ENCODE measurements around the gene C5AR2.
"Not testable (repeated sequence)": the region's sequence is repeated elsewhere in the genome, so short reads cannot be mapped to it uniquely, and the experiment has no call there.

The C5AR2 gene

DNA sequence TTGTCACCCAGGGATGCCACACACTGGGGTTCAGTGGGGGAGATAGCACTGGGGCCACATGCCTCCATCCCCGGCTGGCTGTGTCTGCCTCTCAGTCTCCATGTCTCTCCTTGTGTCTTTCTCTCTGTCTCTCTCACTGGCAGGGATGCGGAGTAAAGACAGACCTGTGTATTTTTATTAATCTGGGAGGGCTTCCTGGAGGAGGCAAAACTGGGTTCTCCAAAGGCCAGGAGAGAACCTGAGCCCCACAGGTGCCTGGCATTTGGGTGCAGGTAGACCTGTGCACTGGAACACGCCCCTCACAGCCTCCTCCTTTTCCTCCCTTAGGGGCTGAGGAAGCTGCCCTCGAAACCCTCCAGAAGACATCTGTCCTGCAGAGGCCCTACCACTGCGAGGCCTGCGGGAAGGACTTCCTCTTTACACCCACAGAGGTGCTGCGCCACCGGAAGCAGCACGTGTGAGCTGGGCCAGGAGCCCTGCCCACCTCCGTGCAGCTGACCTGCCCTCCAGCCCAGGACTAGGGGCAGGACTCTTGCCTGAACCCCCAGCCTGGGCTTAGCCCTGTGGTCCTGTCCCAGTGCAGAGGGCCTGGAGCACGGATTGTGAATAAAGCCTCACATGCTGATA is 49.8 kb downstream of the C5AR2 start:
- no peaks in the 10 kb centered on the region for H3K9me3 ChIP-seq (ENCODE audit: control insufficient read depth in 2 of 2, low read length in 2 of 2)
- no peak overlapping the region for H3K4me3 ChIP-seq (ENCODE audit: low read length in 2 of 2)
- peaks cover 27 to 37% of the 10 kb centered on the region in 2 donors for H3K36me3 ChIP-seq (ENCODE audit: control insufficient read depth in 2 of 2, insufficient read depth in 2 of 2, low read length in 2 of 2)
- no peak overlapping the region for H3K9ac ChIP-seq (ENCODE audit: low read depth in 1 of 2, low read length in 2 of 2)
- peaks cover 0 to 3% of the 10 kb centered on the region in 2 donors for H3K27me3 ChIP-seq (ENCODE audit: control insufficient read depth in 2 of 2, insufficient read depth in 2 of 2, low read length in 2 of 2)
- no peaks in the 10 kb centered on the region for H3K4me1 ChIP-seq (ENCODE audit: control insufficient read depth in 2 of 2, insufficient read depth in 2 of 2, low read length in 2 of 2)
- no peak overlapping the region for H3K27ac ChIP-seq (ENCODE audit: low read depth in 2 of 2, low read length in 2 of 2)

DNA sequence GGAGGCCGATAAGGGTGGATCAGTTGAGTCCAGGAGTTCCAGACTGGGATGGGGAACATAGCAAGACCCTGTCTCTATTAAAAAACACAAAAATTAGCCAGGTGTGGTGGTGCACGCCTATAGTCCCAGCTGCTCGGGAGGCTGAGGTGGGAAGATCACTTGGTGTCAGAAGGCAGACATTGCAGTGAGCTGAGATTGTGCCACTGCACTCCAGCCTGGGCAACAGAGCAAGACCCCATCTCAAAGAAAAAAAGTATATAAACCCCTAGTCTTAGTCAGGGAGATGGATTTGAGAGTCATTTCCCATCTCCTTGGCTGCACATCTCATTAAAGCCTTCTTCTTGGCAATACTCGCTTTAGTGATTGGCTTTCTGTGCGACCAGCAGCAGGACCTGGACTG is 51.9 kb downstream of the C5AR2 start:
- H3K36me3 ChIP-seq (ENCODE audit: control insufficient read depth in 2 of 2, insufficient read depth in 2 of 2, low read length in 2 of 2), result peaks cover 10 to 23% of the 10 kb centered on the region in 2 donors
- H3K27ac ChIP-seq (ENCODE audit: low read depth in 2 of 2, low read length in 2 of 2); H3K27me3 ChIP-seq (ENCODE audit: control insufficient read depth in 2 of 2, insufficient read depth in 2 of 2, low read length in 2 of 2); H3K9me3 ChIP-seq (ENCODE audit: control insufficient read depth in 2 of 2, low read length in 2 of 2); H3K9ac ChIP-seq (ENCODE audit: low read depth in 1 of 2, low read length in 2 of 2); H3K4me1 ChIP-seq (ENCODE audit: control insufficient read depth in 2 of 2, insufficient read depth in 2 of 2, low read length in 2 of 2); H3K4me3 ChIP-seq (ENCODE audit: low read length in 2 of 2): not testable (repeated sequence)

DNA sequence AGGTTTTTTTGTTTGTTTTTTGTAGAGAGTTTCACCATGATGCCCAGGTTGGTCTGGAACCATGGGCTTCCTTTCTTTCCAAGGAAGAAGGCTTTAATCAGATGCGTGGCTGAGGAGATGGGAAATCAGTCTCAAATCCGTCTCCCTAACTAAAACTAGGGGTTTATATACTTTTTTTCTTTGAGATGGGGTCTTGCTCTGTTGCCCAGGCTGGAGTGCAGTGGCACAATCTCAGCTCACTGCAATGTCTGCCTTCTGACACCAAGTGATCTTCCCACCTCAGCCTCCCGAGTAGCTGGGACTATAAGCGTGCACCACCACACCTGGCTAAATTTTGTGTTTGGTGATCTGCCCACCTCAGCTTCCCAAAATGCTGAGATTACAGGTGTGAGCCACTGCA is 52.6 kb downstream of the C5AR2 start:
- H3K9ac ChIP-seq (ENCODE audit: low read depth in 1 of 2, low read length in 2 of 2); H3K9me3 ChIP-seq (ENCODE audit: control insufficient read depth in 2 of 2, low read length in 2 of 2); H3K4me3 ChIP-seq (ENCODE audit: low read length in 2 of 2); H3K4me1 ChIP-seq (ENCODE audit: control insufficient read depth in 2 of 2, insufficient read depth in 2 of 2, low read length in 2 of 2); H3K27me3 ChIP-seq (ENCODE audit: control insufficient read depth in 2 of 2, insufficient read depth in 2 of 2, low read length in 2 of 2); H3K27ac ChIP-seq (ENCODE audit: low read depth in 2 of 2, low read length in 2 of 2): not testable (repeated sequence)
- H3K36me3 ChIP-seq (ENCODE audit: control insufficient read depth in 2 of 2, insufficient read depth in 2 of 2, low read length in 2 of 2), result peaks cover 10 to 20% of the 10 kb centered on the region in 2 donors

DNA sequence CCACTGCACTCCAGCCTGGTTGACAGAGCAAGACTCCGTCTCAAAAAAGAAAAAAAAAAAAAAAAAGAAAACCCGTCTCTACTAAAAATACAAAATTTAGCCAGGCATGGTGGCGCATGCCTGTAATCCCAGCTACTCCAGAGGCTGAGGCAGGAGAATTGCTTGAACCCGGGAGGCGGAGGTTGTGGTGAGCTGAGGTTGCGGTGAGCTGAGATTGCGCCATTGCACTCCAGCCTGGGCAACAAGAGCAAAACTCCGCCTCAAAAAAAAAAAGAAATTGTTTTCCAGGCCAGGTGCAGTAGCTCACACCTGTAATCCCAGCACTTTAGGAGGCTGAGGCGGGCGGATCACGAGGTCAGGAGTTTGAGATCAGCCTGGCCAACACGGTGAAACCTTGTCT is 54.6 kb downstream of the C5AR2 start:
- H3K36me3 ChIP-seq (ENCODE audit: control insufficient read depth in 2 of 2, insufficient read depth in 2 of 2, low read length in 2 of 2); H3K4me3 ChIP-seq (ENCODE audit: low read length in 2 of 2); H3K27me3 ChIP-seq (ENCODE audit: control insufficient read depth in 2 of 2, insufficient read depth in 2 of 2, low read length in 2 of 2): not testable (repeated sequence)

DNA sequence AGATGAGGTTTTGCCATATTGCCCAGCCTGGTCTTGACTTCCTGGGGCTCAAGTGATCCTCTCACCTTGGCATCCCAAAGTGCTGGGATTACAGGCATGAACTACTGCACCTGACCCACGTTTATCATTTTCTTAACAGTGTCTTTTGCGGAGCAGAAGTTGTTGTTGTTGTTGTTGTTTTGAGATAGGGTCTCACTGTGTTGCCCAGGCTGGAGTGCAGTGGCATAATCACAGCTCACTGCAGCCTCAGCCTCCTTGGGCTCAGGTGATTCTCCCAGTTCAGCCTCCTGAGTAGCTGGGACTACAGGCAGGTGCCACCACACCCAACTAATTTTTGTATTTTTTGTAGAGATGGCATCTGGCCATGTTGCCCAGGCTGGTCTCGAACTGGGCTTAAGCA is 55.6 kb downstream of the C5AR2 start:
- not testable (repeated sequence) for H3K9me3 ChIP-seq (ENCODE audit: control insufficient read depth in 2 of 2, low read length in 2 of 2); H3K4me3 ChIP-seq (ENCODE audit: low read length in 2 of 2); H3K27me3 ChIP-seq (ENCODE audit: control insufficient read depth in 2 of 2, insufficient read depth in 2 of 2, low read length in 2 of 2); H3K9ac ChIP-seq (ENCODE audit: low read depth in 1 of 2, low read length in 2 of 2); H3K36me3 ChIP-seq (ENCODE audit: control insufficient read depth in 2 of 2, insufficient read depth in 2 of 2, low read length in 2 of 2); H3K4me1 ChIP-seq (ENCODE audit: control insufficient read depth in 2 of 2, insufficient read depth in 2 of 2, low read length in 2 of 2); H3K27ac ChIP-seq (ENCODE audit: low read depth in 2 of 2, low read length in 2 of 2)

More for the DNA sequence above, 54.6 kb downstream of the C5AR2 start:
- H3K4me1 ChIP-seq (ENCODE audit: control insufficient read depth in 2 of 2, insufficient read depth in 2 of 2, low read length in 2 of 2); H3K27ac ChIP-seq (ENCODE audit: low read depth in 2 of 2, low read length in 2 of 2); H3K9me3 ChIP-seq (ENCODE audit: control insufficient read depth in 2 of 2, low read length in 2 of 2); H3K9ac ChIP-seq (ENCODE audit: low read depth in 1 of 2, low read length in 2 of 2): not testable (repeated sequence)

DNA sequence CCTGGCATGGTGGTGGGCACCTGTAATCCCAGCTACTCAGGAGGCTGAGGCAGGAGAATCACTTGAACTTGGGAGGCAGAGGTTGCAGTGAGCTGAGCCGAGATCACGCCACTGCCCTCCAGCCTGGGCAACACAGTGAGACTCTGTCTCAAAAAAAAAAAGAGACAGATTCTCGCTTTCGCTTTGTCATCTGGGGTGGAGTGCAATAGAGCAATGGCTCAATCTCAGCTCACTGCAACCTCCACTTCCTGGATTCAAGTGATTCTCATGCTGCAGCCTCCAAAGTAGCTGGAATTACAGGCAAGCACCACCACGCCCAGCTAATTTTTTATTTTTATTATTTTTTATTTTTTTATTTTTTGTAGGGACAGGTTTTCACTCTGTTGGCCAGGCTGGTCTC is 56.7 kb downstream of the C5AR2 start:
- H3K36me3 ChIP-seq (ENCODE audit: control insufficient read depth in 2 of 2, insufficient read depth in 2 of 2, low read length in 2 of 2); H3K9ac ChIP-seq (ENCODE audit: low read depth in 1 of 2, low read length in 2 of 2); H3K27me3 ChIP-seq (ENCODE audit: control insufficient read depth in 2 of 2, insufficient read depth in 2 of 2, low read length in 2 of 2); H3K9me3 ChIP-seq (ENCODE audit: control insufficient read depth in 2 of 2, low read length in 2 of 2); H3K4me3 ChIP-seq (ENCODE audit: low read length in 2 of 2); H3K27ac ChIP-seq (ENCODE audit: low read depth in 2 of 2, low read length in 2 of 2); H3K4me1 ChIP-seq (ENCODE audit: control insufficient read depth in 2 of 2, insufficient read depth in 2 of 2, low read length in 2 of 2): not testable (repeated sequence)

DNA sequence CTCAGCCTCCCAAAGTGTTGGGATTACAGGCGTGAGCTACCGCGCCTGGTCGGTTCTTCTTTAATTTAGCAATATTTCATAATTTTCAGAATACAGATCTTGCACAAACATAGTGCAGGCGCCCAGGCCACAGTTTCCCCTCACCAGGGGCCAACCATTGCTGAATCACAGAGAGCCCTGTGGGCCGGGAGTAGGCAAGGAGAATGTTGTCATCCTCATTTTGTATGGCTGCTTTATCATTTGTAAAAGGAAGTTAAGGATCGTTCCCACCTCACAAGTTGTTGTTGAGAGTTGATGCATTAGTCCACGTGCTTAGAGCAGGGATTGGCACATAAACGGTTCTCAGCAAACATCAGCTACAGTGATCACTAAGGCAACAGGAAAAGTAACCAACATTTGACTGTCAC is 57.2 kb downstream of the C5AR2 start:
- no peak overlapping the region for H3K27ac ChIP-seq (ENCODE audit: low read depth in 2 of 2, low read length in 2 of 2)

DNA sequence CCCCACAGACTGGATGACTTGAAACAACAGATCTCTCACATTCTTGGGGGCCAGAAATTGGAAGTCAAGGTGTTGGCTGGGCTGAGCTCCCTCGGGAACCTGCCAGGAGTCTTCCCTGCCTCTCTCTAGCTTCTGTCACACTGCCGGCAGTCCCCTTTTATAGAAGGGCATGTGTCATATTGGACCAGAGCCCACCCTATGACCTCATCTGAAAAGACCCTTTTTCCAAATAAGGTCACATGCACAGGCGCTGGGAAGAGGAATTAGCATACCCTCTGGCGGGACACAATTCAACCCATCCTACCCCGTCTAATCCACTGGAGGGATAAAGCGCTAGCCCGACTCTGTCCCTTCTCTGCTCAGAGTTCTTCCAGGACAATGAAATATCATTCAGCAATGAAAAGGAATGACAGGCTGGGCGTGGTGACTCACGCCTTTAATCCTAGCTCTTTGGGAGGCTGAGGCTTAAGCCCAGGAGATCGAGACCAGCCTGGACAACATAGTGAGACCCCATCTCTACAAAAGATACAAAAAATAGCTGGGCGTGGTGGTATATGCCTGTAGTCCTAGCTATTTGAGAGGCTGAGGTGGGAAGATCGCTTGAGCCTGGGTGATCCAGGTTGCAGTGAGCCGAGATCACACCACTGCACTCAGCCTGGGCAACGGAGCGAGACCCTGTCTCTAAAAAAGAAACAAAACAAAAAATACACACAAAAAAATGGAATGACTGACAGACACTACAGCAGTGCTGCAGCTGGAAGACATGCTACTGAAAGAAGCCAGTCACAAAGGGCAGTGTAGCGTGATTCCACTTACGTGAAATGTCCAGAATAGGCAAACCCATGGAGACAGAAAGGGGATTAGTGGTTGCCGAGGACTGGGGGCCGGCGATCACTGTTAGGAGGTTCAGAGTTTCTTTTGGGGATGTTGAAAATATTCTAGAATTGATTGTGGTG is 58.8 kb downstream of the C5AR2 start:
- H3K27ac ChIP-seq (ENCODE audit: low read depth in 2 of 2, low read length in 2 of 2), result no peak overlapping the region
- no peaks in the 10 kb centered on the region for H3K27me3 ChIP-seq (ENCODE audit: control insufficient read depth in 2 of 2, insufficient read depth in 2 of 2, low read length in 2 of 2)
- H3K9ac ChIP-seq (ENCODE audit: low read depth in 1 of 2, low read length in 2 of 2), result no peak overlapping the region
- no peaks in the 10 kb centered on the region for H3K9me3 ChIP-seq (ENCODE audit: control insufficient read depth in 2 of 2, low read length in 2 of 2)
- H3K4me3 ChIP-seq (ENCODE audit: low read length in 2 of 2), result no peak overlapping the region
- no peaks in the 10 kb centered on the region for H3K4me1 ChIP-seq (ENCODE audit: control insufficient read depth in 2 of 2, insufficient read depth in 2 of 2, low read length in 2 of 2)
- no peaks in the 10 kb centered on the region for H3K36me3 ChIP-seq (ENCODE audit: control insufficient read depth in 2 of 2, insufficient read depth in 2 of 2, low read length in 2 of 2)

More for the DNA sequence above, 57.2 kb downstream of the C5AR2 start:
- no peak overlapping the region for H3K9ac ChIP-seq (ENCODE audit: low read depth in 1 of 2, low read length in 2 of 2)
- H3K4me1 ChIP-seq (ENCODE audit: control insufficient read depth in 2 of 2, insufficient read depth in 2 of 2, low read length in 2 of 2), result no peaks in the 10 kb centered on the region
- no peaks in the 10 kb centered on the region for H3K9me3 ChIP-seq (ENCODE audit: control insufficient read depth in 2 of 2, low read length in 2 of 2)
- H3K27me3 ChIP-seq (ENCODE audit: control insufficient read depth in 2 of 2, insufficient read depth in 2 of 2, low read length in 2 of 2), result peaks cover 0 to 3% of the 10 kb centered on the region in 2 donors
- no peak overlapping the region for H3K4me3 ChIP-seq (ENCODE audit: low read length in 2 of 2)
- H3K36me3 ChIP-seq (ENCODE audit: control insufficient read depth in 2 of 2, insufficient read depth in 2 of 2, low read length in 2 of 2), result no peaks in the 10 kb centered on the region

DNA sequence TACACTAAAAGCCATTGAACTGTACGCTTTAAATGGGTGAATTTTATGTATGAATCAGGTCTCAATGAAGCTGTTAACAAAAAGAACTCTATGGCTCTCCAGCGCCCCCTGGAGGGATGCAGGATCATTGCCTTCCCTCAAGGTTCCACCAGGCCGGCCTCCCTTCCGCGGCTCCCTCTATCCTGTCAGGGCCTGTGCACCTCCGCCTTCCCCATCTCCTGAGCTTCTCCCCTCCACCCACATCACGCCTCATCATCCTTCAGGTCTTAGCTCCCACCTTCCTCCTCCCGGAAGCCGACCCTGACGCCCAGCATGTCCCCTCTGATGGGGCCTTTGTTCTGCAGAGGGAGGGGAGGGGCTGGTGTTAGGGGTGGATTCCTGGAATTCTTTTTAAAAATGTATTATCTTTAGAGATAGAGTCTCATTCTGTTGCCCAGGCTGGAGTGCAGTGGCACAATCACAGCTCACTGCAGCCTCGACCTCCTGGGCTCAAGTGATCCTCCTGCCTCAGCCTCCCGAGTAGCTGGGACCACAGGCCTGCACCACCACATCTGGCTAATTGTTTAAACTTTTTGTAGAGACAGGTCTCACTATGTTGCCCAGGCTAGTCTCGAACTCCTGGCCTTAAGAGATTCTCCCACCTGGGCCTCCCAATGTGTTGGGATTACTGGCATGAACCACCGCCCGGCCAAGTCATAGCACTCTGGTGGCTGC is 59.7 kb downstream of the C5AR2 start:
- no peaks in the 10 kb centered on the region for H3K27me3 ChIP-seq (ENCODE audit: control insufficient read depth in 2 of 2, insufficient read depth in 2 of 2, low read length in 2 of 2)
- no peaks in the 10 kb centered on the region for H3K9me3 ChIP-seq (ENCODE audit: control insufficient read depth in 2 of 2, low read length in 2 of 2)
- H3K36me3 ChIP-seq (ENCODE audit: control insufficient read depth in 2 of 2, insufficient read depth in 2 of 2, low read length in 2 of 2), result no peaks in the 10 kb centered on the region
- H3K4me3 ChIP-seq (ENCODE audit: low read length in 2 of 2), result no peak overlapping the region
- no peak overlapping the region for H3K9ac ChIP-seq (ENCODE audit: low read depth in 1 of 2, low read length in 2 of 2)
- no peaks in the 10 kb centered on the region for H3K4me1 ChIP-seq (ENCODE audit: control insufficient read depth in 2 of 2, insufficient read depth in 2 of 2, low read length in 2 of 2)
- no peak overlapping the region for H3K27ac ChIP-seq (ENCODE audit: low read depth in 2 of 2, low read length in 2 of 2)
